Activated CD4-positive, alpha-beta T cell treated with anti-CD3 and anti-CD28 coated beads, Interleukin-2, amount 50 U/mL, for 4 hours (primary cell): ENCODE data around the gene PRDM16.

Experiments
- DNase-seq, 2 experiments: peaks; one replicate each; pipeline ENCODE4 v3.0.0-alpha.2; 2020

The PRDM16 gene

GRCh38 chr1:3314491-3315381 is 245.7 kb downstream of the PRDM16 start:
- no peak for DNase-seq

- no peak for DNase-seq
Observed at GRCh38 chr1:3315399-3316339, 246.7 kb downstream of the PRDM16 start.

GRCh38 chr1:3316340-3316943 is 247.4 kb downstream of the PRDM16 start:
- no peak for DNase-seq

- no peak for DNase-seq
Observed at GRCh38 chr1:3317456-3317855, 248.5 kb downstream of the PRDM16 start.

- no peak for DNase-seq
Observed at GRCh38 chr1:3318329-3318728, 249.3 kb downstream of the PRDM16 start.

- no peak for DNase-seq
Observed at GRCh38 chr1:3319874-3320245, 250.9 kb downstream of the PRDM16 start.

GRCh38 chr1:3320246-3321152 is 251.5 kb downstream of the PRDM16 start:
- no peak for DNase-seq

GRCh38 chr1:3321559-3322449 is 252.8 kb downstream of the PRDM16 start:
- no peak for DNase-seq

GRCh38 chr1:3322450-3323020 is 253.5 kb downstream of the PRDM16 start:
- no peak for DNase-seq

GRCh38 chr1:3323021-3323795 is 254.2 kb downstream of the PRDM16 start:
- no peak for DNase-seq

- DNase-seq, result no peak
Observed at GRCh38 chr1:3323796-3324703, 255.0 kb downstream of the PRDM16 start.

GRCh38 chr1:3324704-3325535 is 255.9 kb downstream of the PRDM16 start:
- DNase-seq, result no peak

- no peak for DNase-seq
Observed at GRCh38 chr1:3326516-3327388, 257.7 kb downstream of the PRDM16 start.

GRCh38 chr1:3327389-3327702 is 258.3 kb downstream of the PRDM16 start:
- DNase-seq, result no peak

GRCh38 chr1:3327936-3328590 is 259.1 kb downstream of the PRDM16 start:
- DNase-seq, result no peak

GRCh38 chr1:3329640-3330281 is 260.8 kb downstream of the PRDM16 start:
- DNase-seq, result no peak
